Activated CD4-positive, CD25-positive, alpha-beta regulatory T cell treated with anti-CD3 and anti-CD28 coated beads, Interleukin-2, amount 50 U/mL, for 24 hours (primary cell): Measurements from ENCODE around the gene IMPG1.

Experiments
- ATAC-seq, 2 donors: fragments of 150-1000 bp; cut with Tn5 transposase; one replicate each; pipeline ENCODE4 v1.10.0; 2021; ENCODE audit warnings: mild to moderate bottlenecking in 1 of 2, moderate library complexity in 1 of 2

IMPG1 gene, protein sequence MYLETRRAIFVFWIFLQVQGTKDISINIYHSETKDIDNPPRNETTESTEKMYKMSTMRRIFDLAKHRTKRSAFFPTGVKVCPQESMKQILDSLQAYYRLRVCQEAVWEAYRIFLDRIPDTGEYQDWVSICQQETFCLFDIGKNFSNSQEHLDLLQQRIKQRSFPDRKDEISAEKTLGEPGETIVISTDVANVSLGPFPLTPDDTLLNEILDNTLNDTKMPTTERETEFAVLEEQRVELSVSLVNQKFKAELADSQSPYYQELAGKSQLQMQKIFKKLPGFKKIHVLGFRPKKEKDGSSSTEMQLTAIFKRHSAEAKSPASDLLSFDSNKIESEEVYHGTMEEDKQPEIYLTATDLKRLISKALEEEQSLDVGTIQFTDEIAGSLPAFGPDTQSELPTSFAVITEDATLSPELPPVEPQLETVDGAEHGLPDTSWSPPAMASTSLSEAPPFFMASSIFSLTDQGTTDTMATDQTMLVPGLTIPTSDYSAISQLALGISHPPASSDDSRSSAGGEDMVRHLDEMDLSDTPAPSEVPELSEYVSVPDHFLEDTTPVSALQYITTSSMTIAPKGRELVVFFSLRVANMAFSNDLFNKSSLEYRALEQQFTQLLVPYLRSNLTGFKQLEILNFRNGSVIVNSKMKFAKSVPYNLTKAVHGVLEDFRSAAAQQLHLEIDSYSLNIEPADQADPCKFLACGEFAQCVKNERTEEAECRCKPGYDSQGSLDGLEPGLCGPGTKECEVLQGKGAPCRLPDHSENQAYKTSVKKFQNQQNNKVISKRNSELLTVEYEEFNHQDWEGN

DNA sequence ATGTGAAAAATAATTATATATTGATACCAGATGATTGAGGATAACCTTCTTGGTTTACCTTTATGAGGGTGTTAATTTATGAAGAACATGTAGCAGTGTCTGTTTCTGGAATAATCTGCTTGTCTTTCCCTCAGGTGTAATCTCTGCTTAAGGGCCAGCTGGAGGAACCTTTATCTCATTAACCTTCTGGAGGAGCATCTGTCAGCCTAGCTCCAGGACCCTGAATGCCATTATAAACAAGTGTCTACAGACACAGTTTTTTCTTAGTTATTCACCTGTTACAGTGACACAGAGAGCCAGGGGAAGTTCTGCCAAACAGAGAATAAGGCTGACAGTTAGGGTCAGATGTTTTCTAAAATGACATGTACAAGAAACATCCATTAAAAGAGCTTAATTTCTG lies at the start of gene IMPG1:
Gene IMPG1 (minus strand): TSS at position 101 of the 400 bp plus-strand sequence. CDS start 174 bp downstream, outside the sequence.
- ATAC-seq, result no peak

DNA sequence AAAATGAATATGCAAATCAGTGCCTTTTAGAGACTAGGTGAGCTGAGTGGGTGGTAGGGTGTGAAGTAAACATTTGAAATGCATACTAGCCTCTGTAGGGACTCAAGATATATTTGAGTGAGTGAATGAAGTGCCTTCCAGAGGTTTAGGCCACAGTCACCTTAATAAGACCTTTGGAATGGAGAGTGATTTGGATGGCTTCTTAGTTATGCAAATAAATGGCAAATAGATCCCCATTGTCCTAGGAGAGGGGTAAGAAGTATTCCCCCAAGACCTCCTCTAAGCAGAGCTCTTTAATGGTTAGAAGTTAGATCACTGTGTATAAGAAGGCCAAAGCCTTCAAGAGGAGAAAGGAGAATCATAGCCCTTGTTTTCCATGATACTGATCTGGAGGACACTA lies 47.8 kb upstream of the IMPG1 start:
- ATAC-seq, result no peak

DNA sequence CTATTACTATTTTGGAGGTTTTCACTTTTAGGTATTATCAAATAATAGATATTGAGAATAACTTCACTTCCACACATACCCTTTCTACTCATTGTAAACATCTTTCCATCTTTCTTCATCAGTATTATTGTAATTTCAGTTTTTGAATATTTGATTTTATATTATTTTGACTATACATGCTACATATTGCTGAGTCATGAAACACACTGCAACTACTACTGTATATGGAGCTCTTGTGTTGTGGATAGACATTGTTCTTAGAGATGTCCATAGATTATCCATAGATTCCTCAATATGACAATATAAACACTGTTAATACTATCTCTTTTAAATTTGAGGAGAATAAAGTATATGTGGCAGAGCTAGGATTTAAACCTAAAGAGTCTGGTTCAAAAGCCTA lies 819 bp upstream of the IMPG1 start:
- ATAC-seq, result no peak

DNA sequence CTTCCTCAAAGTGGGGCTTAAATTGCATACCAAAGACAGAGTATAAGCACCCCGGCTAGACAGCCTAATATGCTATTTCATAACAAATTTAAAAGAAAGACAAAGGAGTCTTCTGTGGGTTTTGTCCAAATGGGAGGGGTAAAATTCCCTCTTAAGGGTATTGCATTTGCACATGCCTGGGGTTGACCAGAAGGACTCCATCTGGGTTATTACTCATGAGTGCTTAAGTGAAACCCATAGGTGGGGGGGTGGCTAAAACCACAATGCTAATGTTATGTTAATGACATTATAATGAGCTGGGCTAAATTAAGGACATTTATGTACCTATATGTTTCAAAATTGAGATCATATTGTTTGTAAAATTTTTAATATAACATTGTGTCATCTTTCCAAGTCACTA lies 15.0 kb downstream of the IMPG1 start:
- no peak for ATAC-seq

DNA sequence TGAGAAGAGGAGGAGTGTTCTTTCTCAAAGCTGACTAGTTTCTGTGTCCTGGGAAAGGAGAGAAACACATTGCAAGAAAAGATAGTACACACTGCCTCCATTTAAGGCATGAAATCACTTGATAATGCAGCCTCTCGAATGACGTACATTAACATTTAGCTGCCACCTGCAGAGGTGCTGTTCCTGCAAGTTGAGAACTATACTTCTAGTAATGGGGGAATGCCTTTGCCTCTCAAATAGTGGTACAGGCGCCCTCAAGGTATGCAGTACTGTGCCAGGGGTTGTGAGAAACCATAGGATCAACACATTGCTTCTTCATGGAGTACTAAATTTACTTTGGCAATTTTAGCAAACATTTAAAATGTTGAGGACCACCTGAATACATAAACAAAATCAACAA lies 20.1 kb downstream of the IMPG1 start:
- no peak for ATAC-seq

DNA sequence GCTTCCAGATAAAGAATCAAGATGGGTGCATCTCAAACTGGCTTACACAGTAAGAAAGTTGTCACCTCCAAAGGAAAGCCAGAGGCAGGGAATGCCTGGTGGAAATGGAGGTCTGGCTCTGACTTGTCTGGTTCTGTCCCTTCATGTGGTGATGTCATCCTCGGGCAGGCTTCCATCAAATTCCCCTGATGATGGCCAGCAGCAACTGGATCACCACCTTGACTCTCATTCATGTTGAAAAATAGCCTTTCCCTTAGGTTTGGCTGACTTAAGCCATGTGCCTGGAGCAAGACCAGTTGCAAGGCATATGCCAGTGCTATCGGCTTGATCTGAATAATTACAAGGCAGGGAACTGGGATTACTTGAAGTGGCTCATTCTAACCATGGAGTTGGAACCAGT lies 28.8 kb downstream of the IMPG1 start:
- no peak for ATAC-seq

DNA sequence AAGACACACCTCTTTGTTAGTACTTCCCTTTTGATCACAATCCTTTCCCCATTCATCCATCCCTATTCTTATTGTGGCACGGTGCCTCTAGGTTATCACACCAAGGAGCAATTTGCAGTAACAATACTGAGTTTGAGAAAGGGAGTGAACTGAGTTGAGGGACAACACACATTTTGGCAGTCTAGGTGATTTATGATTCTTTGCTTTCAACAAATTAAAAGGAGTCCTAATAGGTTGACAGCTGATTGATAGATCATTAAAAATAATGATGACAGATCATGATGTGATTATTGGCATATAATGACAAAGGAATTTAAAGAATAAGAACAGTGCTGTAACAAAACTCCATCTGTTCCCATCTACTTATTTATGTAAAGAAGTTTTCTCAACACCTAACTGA lies 36.7 kb downstream of the IMPG1 start:
- ATAC-seq, result no peak

DNA sequence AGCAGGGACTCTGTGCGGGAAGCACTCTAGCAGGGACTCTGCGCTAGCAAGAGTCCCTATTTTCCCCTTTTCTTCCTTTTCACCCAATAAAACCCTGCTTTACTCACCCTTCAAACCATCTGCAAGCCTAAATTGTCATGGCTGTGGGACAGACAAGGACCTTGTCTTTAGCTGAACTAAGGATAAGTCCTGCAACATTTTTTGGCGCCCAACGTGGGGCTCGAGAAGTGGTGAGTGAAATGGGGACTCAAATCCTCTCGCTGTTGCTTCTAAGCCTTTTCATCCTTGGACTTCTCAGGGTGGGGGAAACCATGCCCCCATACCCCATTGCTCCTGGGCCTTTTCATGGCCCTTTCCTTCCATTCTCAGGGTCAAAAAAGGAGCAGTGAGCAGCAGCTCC lies 46.4 kb downstream of the IMPG1 start:
- ATAC-seq, result no peak

DNA sequence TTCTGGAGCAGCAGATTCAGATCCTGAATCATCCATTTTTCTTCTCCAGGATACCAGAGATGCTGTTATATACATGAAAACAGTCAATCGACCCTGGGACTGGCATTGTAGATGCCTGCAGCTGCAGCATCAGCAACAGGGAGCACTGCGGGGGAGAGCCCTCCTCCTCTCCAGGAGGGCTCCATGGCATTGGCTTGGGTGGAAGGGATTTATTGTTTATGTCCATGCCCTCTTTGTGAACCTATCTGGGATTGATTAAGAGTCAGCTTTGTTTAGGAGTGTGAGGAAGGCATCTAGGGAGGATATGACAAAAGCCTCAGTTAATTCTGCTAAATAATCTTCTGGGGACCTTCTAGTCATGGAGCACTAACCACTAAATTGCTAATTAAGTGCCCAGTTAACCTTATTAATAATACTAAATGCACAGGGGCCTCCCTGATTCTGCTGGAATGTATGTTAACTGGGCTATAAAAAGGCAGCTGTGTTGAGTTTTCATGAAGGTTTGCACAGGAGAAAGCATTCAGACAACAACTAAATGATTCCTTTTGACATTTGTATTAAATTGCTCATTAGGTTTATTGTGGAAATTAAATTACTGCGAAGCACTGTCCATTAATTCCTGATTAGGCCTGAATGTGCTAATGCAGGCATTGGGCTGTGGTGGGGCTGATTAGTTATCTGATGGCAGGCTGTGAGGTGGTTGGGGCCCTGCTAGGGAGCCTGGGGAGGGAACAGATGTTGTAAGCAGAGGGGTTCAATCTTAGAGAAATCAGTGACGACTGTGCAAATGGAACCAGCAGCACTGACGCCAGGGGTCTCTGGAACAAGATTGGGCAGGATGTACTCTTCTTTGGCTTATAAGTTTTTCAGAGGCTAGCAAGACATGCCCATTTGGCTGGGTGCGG lies 57.6 kb downstream of the IMPG1 start:
- ATAC-seq, result no peak

DNA sequence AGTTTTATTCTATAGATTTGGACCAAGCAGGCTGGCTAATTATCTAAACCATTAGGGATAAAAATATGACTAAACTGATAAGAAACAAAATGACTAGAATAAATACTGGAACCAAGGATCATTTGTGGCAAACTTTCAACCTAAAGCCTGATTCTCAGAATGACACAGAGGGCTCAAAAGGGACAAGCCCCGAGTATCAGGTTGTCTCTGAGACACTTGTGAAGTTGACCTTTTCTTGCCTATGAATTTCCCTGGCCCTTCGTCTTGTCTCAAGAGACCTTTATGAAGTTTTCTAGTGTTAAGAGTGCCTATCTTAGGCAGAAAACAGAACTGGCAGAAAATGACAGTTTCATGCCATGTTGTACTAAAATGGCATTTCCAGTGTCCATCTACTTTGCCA lies 68.3 kb downstream of the IMPG1 start:
- ATAC-seq, result no peak

DNA sequence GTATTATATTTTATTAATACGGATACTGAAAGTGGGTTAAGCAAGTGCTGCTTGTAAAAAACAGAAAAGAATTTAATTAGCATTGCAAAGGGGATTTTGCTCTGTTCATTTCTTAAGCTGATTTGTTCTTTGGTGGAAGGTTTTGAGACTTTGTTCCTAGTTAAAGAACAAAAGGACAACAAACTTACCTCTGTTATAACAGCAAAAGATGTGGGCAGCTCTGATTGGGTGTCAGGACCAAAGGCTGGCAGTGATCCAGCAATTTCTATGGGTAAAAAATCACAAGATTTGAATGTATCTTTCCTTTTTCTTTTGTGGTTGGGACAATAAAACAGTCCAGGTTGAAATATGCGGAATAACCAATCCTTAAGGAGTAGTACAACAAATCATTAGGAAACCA lies 68.8 kb downstream of the IMPG1 start:
- ATAC-seq, result no peak

DNA sequence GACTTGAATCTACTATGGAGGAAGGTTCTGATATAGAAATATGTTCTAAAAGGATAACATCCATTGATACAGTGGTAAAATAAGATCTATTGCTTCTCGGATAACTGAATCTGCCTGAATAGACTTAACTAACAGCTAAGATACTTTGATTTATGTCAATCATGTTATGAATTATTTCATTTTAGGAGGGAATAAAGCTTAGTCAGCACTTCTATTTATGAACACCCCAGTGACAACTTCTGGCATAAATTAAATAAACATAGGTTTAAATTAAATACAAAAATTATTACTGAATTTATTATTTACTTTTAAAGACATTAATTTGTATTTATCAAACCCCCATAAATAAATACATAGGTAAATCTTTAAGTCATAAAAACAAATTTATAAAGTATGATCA lies 69.3 kb downstream of the IMPG1 start:
- no peak for ATAC-seq

DNA sequence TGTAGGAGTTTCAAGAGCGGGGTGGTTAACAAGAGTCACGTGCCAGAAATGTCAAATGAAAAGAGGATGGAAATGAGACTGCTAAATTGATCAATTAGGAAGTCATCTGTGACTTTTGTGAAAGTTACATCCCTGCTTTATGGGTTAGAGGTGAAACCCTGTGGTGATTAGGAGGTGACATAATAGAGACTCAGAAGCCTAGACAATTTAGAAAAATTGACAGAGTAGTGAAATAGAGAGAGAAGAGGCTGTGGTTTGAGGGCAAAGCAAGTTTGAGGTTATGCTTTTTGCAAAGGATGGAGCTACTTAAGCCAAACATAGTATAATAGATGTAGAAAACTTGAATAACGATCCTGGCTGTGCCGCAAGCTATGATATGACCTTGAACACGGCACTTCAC lies 71.8 kb downstream of the IMPG1 start:
- ATAC-seq, result no peak

DNA sequence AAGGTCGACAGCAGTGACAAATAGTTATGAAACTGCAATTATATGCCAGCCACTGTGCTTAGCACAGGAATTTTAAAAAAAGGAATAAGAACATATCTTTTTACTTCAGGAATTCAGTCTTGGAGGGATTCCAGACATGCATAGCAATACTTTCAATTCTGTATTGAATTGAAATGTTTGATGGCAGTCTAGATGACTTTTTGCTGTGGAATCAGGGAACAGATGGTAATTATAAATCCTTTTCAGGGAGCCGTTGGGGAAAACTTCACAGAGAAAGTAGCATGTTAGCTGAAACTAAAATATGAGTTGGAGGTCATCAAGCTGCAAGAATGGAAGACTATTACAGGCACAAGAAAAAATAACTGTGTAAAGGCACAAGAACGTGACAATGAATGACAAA lies 74.8 kb downstream of the IMPG1 start:
- ATAC-seq, result no peak

DNA sequence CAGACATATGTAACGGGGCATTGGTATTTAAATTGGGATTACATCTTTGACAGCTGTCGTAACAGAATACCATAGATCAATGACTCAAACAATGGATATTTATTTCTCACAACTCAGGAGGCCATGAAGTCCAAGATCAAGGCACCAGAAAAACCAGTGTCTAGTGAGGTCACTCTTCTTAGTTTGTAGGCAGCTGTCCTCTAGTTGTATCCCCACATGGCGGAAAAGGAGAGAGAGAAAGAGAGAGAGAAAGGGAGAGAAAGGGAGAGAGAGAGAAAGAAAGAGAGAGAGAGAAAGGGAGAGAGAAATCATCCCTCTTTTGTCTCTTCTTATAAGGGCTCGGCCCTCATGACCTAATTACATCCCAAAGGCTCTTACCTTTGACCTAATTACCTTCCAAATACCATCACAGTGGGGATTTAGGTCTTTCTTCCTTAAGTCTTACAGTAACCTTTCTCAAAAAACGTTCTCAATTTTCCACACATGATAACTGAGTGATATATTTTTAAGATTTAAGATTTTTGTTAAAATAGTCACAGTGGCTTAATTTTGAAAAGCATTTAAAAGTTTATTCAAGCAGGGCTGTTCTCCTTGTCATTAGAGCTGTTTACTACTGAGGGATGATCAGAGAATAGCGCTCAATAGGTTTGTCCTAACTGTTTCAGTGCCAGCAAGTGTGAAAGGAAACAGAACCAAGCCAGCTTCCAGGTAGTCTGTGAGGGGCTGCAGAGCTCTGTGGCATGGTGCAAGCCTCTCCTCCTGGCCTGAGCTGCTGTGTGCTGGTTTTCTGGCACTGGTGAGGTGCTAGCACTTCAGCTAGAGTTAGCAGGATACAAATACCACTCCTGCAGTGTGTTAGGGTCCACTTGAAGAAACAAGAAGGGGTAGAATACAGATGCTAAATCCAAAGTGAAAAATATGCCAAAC lies 79.0 kb downstream of the IMPG1 start:
- no peak for ATAC-seq

DNA sequence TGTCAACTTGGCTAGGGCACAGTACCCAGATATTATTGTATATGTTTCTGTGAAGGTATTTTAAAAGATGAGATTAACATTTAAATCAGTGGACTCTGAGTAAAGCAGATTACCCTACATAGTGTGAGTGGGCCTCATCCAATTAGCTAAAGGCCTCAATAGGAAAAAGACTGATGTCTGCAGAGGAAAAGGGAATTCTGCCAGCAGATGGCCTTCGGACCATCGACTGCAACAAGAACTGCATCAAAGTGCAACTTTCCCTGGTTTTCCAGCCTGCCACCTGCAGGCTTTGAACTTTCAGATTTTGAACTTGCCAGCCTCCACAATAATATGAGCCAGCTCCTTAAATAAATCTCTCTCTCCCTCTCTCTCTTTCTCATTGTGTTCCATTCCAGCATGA lies 80.5 kb downstream of the IMPG1 start:
- ATAC-seq, result no peak

DNA sequence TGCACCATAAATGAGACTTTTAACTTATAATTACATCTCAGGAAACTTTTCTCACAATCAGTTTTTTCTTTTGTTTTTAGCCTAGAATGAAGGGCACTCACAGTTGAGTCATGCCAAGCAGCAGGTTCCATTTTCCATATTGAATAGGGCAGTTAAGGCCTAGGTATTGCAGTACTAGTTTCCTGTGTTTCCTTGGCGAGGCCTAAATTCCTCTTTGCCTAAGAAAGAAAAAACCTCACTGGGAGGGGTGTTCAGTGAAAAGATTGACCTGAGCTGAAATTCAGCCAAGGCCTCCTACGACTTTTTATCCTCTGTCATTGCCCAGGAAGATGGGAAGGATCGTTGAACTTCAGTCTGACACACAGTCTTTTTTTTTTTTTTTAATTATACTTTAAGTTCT lies 85.5 kb downstream of the IMPG1 start:
- no peak for ATAC-seq

DNA sequence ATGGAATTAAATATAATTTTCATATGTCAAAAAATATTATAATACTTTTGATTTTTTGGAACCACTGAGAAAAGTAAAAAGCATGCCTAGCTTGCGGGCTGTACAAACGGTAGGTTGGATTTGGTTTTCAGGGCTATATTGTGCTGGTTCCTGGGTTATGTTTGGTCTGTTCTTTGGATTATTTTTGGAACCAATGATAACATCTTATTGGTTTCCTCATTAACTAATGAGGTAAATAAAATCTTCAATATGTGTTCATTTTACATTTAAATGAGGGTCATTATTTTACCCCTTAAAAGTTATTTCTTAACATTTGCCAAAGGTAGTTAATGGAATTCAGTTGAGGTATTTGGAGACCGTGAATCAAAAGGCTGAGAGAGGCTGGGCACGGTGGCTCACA lies 96.6 kb downstream of the IMPG1 start:
- ATAC-seq, result no peak

DNA sequence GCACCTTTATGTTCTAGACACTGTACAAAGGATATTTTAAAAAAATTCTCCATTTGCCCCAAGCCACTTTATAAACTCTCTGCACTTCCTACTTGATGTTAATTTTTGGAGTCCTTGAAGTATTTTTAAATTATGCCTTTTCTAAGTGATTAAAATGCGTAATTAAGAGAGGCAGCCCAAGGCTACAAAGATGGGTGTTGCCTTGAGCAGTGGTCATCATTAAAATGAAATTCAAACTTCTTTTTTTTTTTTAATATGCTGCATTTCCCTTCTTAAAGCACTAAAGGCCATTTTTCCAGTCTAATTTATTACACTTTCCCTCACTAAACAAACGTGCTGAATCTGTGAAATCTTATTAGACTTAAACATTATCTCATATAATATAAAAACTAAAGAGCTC lies 102.4 kb downstream of the IMPG1 start:
- no peak for ATAC-seq

DNA sequence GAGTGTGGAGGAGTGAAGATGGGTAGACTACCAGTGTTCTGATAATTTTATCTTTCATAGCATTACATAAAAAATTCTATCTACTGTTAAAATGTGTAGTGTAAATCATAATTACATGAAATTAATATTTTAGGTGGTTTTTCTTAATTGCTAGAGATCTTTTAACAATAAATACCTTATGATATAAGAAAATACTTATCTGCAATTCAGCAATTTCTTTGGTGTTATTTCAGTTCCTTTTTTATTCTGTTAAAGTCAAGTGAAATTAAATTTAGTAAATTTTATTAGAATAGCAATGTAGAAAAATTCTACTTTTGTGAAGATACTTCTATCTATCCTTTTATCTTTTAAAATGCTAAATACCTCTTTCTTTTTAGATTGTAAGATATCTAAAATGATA lies 104.3 kb downstream of the IMPG1 start:
- no peak for ATAC-seq

DNA sequence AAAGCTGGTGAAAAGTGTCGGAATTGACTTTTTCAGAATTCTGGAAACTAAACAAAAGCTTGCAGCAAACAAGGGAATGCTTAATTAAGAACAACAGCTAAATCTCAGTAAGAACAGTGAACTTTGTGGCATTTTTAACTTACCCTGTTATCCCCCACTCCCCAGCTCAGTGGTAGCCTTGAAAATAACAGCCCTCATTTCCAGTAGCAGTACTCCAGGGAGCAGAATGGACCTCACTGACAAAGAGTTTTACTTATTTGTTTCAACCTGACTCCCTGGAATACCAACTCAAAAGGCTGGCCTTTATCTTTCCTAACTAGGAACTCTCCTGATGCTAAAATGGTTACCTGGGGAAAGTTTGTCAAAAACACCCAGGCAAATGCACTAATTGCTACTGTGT lies 108.9 kb downstream of the IMPG1 start:
- no peak for ATAC-seq

DNA sequence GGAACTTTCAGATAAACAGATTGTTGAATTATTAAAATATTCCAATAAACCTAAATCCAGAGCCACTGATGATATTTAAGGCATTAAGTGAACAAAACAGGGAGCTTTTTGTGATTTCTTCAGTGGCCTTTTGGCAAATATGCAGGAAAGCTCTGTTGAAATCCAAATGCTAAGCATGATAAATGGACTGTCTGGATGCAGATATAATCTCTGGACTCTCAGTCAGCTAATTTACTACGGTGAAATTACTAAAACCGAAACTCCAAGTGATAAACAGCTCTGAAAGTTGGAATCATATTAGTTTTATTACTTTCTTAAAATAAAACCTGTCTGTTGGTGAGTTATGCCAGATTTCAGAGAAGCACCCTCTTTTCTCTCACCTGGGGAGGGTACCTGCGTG lies 120.3 kb downstream of the IMPG1 start:
- ATAC-seq, result no peak
